ENCODE data around the gene FCER1G. TPM values are rescaled to one million over a fixed set of nuclear protein-coding genes. Genes with fewer than 3 reads are reported as not detected.
A peak's percentile ranks its signal among the peaks of the same experiment; 100 is the strongest.

Gene FCER1G
- polyA plus RNA-seq, 3 donors = 2,686 to 4,191 (median 2,715) TPM

- H3K36me3 ChIP-seq (replicated peaks in 1 of 2; ENCODE audit: control insufficient read depth in 1 of 2, insufficient read depth in 2 of 2, low read length in 2 of 2) = peaks cover 47 to 51% of the 10 kb centered on the region in 2 donors
Observed at GRCh38 chr1:161175771-161176453, 39.2 kb upstream of the FCER1G start.

More at GRCh38 chr1:161175771-161176453, 39.2 kb upstream of the FCER1G start:
- peak overlapping the region; percentile 93 for H3K4me2 ChIP-seq (replicated peaks; ENCODE audit: extremely low read depth, low read length, poor library complexity, severe bottlenecking)
- no peak for DNase-seq
- Mint-ChIP-seq H3K9me3 (no peaks in the 10 kb centered on the region), H3K4me3 (peak overlapping the region; percentile 99 to 100), H3K27ac (peak overlapping the region in 5 of 7 donors; percentile 95 to 100 (median 100)), H3K27me3 (ENCODE audit: low read depth in 3 of 3) (no peaks in the 10 kb centered on the region), H3K4me1 (peaks cover 30% of the 10 kb centered on the region), H3K36me3 (peaks cover 48 to 54% of the 10 kb centered on the region in 2 donors)
- no peaks in the 10 kb centered on the region for H3K9me3 ChIP-seq (replicated peaks in 1 of 2; ENCODE audit: control insufficient read depth in 1 of 2, insufficient read depth in 1 of 2, low read length in 2 of 2)
- H2AFZ ChIP-seq (ENCODE audit: insufficient read depth, low read depth, low read length, poor library complexity, severe bottlenecking) = no peak overlapping the region
- peaks cover 19% of the 10 kb centered on the region for H3K79me2 ChIP-seq (ENCODE audit: insufficient read depth, low read length)
- H3K4me3 ChIP-seq (replicated peaks in 1 of 3; ENCODE audit: low read depth in 2 of 3, low read length in 3 of 3) = peak overlapping the region in 1 of 3 experiments; percentile 95
- no peak overlapping the region for H3K9ac ChIP-seq (ENCODE audit: insufficient read depth, low read length, poor library complexity, severe bottlenecking)
- H3K4me1 ChIP-seq (ENCODE audit: control insufficient read depth in 1 of 2, insufficient read depth in 2 of 2, low read length in 2 of 2) = peaks cover 24 to 30% of the 10 kb centered on the region in 2 donors
- no peaks in the 10 kb centered on the region for H4K20me1 ChIP-seq (ENCODE audit: insufficient read depth, low read length)
- H3K27ac ChIP-seq (ENCODE audit: low read depth in 1 of 2, low read length in 2 of 2) = no peak overlapping the region
- no peak for TF ChIP-seq CTCF (IDR thresholded peaks at IDR 0.05)
- 98% methylated on average over 9 of the region's 10 CpGs for WGBS (ENCODE audit: insufficient coverage)
- intact Hi-C loops (cut with micrococcal nuclease) = no loop called here
- no peaks in the 10 kb centered on the region for H3K27me3 ChIP-seq (ENCODE audit: control insufficient read depth in 2 of 2, insufficient read depth in 2 of 2, low read length in 2 of 2)
